KBM-7 (cell line): ENCODE results near the gene RAB13.
A peak's percentile ranks its signal among the peaks of the same experiment; 100 is the strongest.
"Not testable (repeated sequence)": the region's sequence is repeated elsewhere in the genome, so short reads cannot be mapped to it uniquely, and the experiment has no call there.

Source experiments
- DNase-seq: peaks from one replicate; pipeline ENCODE4 v3.0.0-alpha.2; 2015
- in situ Hi-C: fragments of 300-500 bp; cut with MboI; formaldehyde crosslinking; loops from 2 replicates; pipeline ENCODE4 v1.14.3; 2020; ENCODE audit warnings: low sequenced_read_pairs, low pct_unique_long_range_greater_than_20kb, mixed read lengths

Gene RAB13

GRCh38 chr1:153985941-153986761 lies at the start of gene RAB13:
TSS of gene RAB13 (minus strand) at chr1:153986339. CDS start at chr1:153986236, 103 bp downstream.
- in situ Hi-C loops, result no loop called here
- peak; percentile 63 for DNase-seq

- in situ Hi-C loops, result not testable (repeated sequence)
These were observed 47.6 kb upstream of the RAB13 start for GRCh38 chr1:154033697-154034096.

GRCh38 chr1:154019940-154020339 lies 33.8 kb upstream of the RAB13 start:
- no peak for DNase-seq
- in situ Hi-C loops, result no loop called here

More at GRCh38 chr1:154033697-154034096, 47.6 kb upstream of the RAB13 start:
- not testable (repeated sequence) for DNase-seq

- in situ Hi-C loops, result no loop called here
- DNase-seq, result no peak
These were observed 33.1 kb upstream of the RAB13 start for GRCh38 chr1:154019269-154019668.

GRCh38 chr1:154014154-154014907 lies 28.2 kb upstream of the RAB13 start:
- no peak for DNase-seq
- in situ Hi-C loops, result no loop called here

GRCh38 chr1:154012543-154012942 lies 26.4 kb upstream of the RAB13 start:
- in situ Hi-C loops, DNase-seq: not testable (repeated sequence)

- DNase-seq, result no peak
- in situ Hi-C loops, result no loop called here
These were observed 26.0 kb upstream of the RAB13 start for GRCh38 chr1:154012129-154012528.

GRCh38 chr1:154006136-154006535 lies 20.0 kb upstream of the RAB13 start:
- in situ Hi-C loops, result no loop called here
- no peak for DNase-seq

GRCh38 chr1:154000420-154000819 lies 14.3 kb upstream of the RAB13 start:
- in situ Hi-C loops, result no loop called here
- DNase-seq, result no peak

- in situ Hi-C loops, DNase-seq: not testable (repeated sequence)
These were observed 10.7 kb upstream of the RAB13 start for GRCh38 chr1:153996882-153997281.

- DNase-seq, result no peak
- in situ Hi-C loops, result no loop called here
These were observed 9.5 kb upstream of the RAB13 start for GRCh38 chr1:153995640-153996039.

- no peak for DNase-seq
- in situ Hi-C loops, result no loop called here
These were observed 9.1 kb upstream of the RAB13 start for GRCh38 chr1:153995202-153995601.

GRCh38 chr1:153991806-153992205 lies 5.7 kb upstream of the RAB13 start:
- in situ Hi-C loops, result no loop called here
- DNase-seq, result no peak

- DNase-seq, result no peak
- in situ Hi-C loops, result no loop called here
These were observed 5.1 kb upstream of the RAB13 start for GRCh38 chr1:153991151-153991630.

- in situ Hi-C loops, result no loop called here
- peak; percentile 94 for DNase-seq
These were observed 4.5 kb upstream of the RAB13 start, which contains the start of gene RPS27 for GRCh38 chr1:153990468-153991150. TSS of gene RPS27 (plus strand) at chr1:153990762. CDS start at chr1:153990797, 35 bp downstream.

- in situ Hi-C loops, result no loop called here
These were observed 1.5 kb upstream of the RAB13 start for GRCh38 chr1:153987621-153988020.

GRCh38 chr1:153985341-153985912 lies 712 bp downstream of the RAB13 start:
- no peak for DNase-seq
- in situ Hi-C loops, result no loop called here

More at GRCh38 chr1:153987621-153988020, 1.5 kb upstream of the RAB13 start:
- DNase-seq, result no peak

- in situ Hi-C loops, result no loop called here
These were observed 1.8 kb downstream of the RAB13 start for GRCh38 chr1:153984123-153984894.

More at GRCh38 chr1:153984123-153984894, 1.8 kb downstream of the RAB13 start:
- DNase-seq, result no peak
